HG03045 (cell line): Measurements from ENCODE around the gene CBX6.
"Not testable (repeated sequence)": the region's sequence is repeated elsewhere in the genome, so short reads cannot be mapped to it uniquely, and the experiment has no call there.

Experiments
- ATAC-seq: cut with Tn5 transposase; IDR thresholded peaks from one replicate; pipeline ENCODE4 v1.9.1; 2021; ENCODE audit warnings: mild to moderate bottlenecking, moderate library complexity; ENCODE audit not compliant: unreplicated experiment

The CBX6 gene

GRCh38 chr22:38861170-38861876 lies 10.7 kb downstream of the CBX6 start:
- no peak for ATAC-seq

DNA sequence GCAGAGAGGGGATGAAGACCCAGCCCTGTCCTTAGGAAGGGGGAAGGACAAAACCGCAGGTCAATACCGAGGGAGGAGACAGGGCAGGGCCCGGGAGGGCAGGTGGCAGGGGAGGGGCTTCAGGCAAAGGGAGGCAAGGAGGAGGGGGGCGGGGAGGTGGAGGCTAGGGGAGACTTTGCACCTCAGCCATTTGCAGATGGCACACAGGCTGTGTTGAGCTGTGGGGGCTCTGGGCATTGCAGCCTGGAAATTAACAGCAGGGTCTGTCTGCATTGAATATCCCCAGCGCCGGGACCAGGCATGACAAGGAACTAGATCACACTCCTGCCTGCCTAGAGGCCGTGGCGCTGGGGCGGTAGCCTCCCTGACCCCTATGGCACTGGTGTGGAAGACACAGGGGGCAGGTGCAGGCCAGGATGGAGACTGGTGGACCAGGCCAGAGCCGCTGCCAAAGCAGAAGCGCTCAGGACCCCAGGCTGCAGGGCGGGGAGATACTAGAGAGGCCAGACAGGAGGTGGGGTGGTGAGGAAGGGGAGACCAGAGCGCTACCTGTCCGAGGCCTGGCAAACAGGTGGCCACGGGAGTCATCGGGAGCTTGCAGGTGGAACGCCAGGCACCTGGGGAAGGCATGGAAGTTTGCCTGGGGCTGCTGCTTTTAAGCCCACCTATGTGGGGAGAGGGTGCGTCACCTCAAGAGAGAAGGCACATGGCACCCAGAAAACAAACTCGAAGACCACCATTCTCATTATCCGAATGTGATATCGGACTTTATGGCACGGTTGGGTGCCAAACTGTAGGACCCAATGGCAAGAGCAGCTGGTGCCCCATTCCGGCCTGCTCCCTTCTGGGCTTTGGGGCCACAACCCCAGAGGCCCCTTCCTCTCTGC lies 11.5 kb downstream of the CBX6 start:
- ATAC-seq = no peak

- no peak for ATAC-seq
Measured at GRCh38 chr22:38859581-38860282, 12.3 kb downstream of the CBX6 start.

DNA sequence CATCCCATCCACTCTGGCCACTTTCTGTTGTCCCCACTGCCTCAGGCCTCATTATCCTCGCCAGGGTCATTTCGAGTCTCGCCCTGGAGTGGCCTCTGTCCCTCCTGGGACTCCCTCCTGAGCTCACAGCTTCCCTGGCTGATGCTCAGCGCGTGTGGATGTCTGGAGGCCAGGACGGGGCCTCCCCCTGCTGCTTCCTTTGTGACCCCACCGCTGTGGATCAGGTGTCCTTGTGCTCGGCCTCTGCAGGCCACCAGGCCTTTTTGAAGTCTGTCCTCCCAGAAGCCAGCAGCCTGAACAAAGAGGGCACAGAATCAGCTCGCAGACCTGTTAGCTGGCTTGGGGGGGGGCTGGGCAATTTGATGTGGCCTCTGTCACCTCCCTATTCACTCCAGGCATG lies 13.5 kb downstream of the CBX6 start:
- ATAC-seq = no peak

GRCh38 chr22:38854476-38854875 lies 17.5 kb downstream of the CBX6 start:
- not testable (repeated sequence) for ATAC-seq

DNA sequence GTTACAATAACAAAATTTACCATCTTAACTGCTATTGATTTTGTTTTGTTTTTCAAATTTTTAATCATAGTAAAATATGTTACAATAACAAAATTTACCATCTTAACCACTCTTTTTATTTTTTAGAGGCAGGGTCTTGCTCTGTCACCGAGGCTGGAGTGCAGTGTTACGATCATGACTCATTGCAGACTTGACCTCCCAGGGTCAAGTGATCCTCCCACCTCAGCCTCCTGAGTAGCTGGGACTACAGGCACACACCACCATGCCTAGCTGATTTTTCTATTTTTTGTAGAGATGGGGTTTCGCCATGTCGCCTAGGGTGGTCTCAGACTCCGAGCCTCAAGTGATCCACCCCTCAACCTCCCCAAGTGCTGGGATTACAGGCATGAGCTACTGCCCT lies 18.1 kb downstream of the CBX6 start:
- ATAC-seq = not testable (repeated sequence)

- no peak for ATAC-seq
Measured at GRCh38 chr22:38853196-38853651, 18.8 kb downstream of the CBX6 start.

- no peak for ATAC-seq
Measured at GRCh38 chr22:38852522-38852921, 19.5 kb downstream of the CBX6 start.

DNA sequence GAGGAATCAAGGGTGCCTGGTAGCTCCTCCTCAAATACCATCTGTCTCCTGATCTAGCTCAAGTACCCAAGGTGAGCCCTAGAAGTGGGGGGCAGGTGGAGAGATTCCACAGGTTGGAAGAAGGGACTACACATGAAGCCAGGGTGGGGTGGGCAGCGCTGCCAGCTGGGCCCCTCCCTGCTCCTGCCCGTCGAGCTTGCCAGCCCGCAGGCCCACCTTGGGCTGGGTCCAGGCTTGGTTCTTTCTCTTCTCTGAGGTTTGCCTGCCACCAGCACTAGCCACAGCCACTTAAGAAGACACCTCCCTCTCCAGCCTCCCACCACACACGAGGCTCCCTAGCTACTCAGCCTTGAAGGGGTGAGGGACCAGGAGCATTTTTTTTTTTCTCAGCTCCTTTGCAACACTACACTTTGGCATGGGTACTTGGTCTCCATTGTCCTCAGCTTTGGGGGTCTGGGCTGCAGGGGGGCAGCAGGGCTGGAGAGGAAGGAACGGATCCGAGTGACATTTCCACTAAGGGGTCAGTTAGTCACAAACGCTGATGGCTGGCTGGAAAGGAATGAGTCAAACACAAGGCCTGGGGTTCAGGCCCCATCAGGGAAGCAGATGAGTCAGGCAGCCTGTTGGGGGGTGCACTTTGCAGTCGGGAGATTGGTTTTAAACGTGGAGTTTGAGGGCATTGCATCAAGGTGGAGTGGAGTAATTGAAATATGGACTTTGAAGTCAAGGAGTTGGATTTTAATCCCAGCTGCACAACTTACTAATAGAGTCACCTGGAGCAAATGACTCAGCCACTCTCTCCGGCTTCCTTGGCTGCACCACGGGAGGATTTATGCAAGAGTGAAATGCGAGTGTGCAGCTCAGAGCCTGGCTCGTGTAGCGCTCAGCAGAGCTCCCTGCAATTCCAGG lies 20.8 kb downstream of the CBX6 start:
- ATAC-seq = no peak

- no peak for ATAC-seq
Measured at GRCh38 chr22:38850399-38850798, 21.6 kb downstream of the CBX6 start.

DNA sequence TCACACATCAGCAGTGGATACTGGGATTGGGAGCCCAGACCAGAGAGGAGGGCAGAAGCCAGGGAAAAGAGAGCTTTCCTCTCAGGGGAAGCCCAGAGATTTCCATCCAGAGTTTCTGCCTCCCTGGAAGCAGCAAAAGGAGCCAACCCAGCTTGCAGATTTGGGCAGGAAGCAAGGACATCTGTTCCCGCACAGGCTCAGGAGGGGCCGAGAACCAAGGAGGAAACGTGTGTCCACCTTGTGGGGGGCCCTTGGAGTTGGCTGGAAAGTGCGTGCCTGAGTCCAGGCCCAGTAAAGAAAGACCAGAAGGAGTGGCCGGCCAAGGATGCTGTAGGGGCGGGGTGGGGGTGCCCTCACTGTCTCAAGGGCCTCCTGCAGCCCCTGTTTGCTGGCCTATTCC lies 22.2 kb downstream of the CBX6 start:
- ATAC-seq = no peak

DNA sequence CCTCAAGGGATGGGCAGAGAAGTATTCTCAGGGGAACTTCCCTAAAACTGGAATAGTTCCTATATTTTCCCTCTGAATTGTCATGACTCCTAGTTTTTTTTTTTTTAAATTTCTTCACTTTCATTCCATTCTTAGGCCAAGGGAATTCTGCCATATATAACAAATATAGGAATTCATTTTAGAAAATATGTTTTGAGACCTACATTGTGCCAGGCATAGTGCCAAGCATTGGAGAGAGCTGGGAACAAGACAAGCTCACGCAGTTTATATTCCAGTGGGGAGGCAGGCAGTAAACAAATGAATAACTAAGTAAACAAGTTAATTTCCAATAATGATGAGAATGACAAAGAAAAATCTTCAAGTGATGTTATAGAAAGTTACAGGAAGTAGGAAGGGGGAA lies 25.6 kb downstream of the CBX6 start:
- no peak for ATAC-seq

GRCh38 chr22:38845004-38845740 lies 26.8 kb downstream of the CBX6 start:
- no peak for ATAC-seq

GRCh38 chr22:38844315-38845003 lies 27.6 kb downstream of the CBX6 start:
- no peak for ATAC-seq

DNA sequence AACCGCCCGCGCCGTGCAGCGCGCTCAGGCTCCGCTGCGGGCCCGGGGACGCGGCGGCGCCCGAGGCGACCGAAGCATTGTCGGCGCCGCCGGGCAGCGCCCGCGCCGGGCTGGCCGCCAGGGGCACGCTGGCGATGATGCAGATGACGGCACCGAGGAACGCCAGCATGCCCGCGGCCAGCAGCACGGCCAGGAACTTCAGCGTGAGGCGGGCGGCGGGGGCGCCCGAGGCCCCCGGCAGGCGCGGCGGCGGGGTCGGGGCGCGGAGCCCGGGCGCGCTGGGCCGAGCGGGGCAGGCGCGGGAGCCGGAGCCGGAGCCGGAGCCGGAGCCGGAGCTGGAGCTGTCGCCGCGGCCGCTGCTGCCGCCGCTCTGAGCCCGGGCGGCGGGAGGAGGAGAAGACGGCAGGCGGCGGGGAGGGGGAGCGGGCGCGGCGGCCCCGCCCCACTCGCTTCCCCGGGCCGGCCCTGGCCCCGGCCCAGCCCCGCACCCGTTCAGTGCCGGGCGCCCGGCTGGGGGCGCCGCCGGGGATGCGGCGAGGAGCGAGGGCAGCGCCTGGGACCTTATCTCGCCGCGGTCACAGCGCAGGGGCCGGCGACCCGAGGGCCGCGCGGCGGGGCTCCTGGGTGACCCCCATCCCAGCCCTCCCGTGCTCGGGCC lies 28.2 kb downstream of the CBX6 start, which contains the start of gene NPTXR:
TSS of gene NPTXR (minus strand) at position 372 of the 658 bp plus-strand sequence.
- no peak for ATAC-seq

DNA sequence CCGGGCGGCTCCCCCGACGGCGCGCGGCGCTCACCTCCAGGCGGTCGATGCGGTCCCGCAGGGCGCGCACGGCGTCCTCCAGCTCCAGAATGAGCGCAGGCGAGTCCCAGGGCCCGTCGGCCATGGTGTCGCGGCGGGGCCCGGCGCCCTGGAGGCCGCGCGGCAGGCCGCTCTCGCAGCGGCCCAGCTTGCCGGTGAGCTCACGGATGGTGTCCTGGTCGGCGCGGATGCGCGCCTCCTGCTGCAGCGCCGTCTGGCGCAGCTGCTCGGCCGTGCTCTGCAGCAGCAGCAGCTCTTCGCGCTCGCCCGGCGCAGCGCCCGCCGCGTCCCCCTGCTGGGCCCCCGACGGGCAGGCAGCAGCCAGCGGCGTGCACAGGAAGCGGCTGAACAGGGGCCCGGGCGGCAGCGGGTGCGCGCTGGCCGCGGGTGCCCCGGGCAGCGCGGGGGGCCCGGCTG lies 28.8 kb downstream of the CBX6 start:
- ATAC-seq = no peak

DNA sequence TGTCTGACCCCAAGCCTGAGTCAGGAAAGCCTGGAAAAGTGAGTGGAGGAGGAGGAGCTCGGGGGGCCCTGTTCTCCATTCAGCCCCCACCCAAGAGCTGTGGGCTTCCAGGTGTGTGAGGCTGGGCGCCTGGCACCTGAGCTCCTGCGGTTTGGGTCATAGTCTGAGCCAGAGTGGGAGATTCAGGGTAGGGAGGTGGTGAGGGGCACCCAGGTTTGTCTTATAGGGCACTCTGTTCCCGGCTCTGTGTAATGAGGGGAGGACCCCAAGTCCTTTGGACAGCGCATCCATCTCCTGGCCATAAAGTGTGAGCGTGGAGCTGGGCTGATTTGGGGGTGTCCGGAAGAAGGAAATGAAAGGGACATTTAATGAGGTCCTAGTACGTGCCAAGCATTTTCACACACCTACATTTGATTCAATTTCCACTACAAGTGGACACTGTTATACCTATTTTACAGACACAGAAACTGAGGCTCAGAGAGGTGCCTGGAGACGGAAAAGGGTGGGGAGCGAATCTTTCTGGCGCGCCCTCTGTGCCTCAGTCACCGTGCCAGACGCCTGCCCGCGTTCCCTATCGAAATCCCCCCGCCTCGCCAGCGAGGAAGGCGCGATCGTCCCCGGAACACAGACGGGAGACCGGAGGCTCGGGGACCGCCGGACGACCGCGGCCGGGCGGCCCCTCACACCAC lies 29.4 kb downstream of the CBX6 start:
- no peak for ATAC-seq

GRCh38 chr22:38841635-38842034 lies 30.4 kb downstream of the CBX6 start:
- ATAC-seq = no peak
